Activated T-cell treated with anti-CD3 and anti-CD28 coated beads for 48 hours (primary cell): ENCODE results near the gene CDR2.
A peak's percentile ranks its signal among the peaks of the same experiment; 100 is the strongest.
"Not testable (repeated sequence)": the region's sequence is repeated elsewhere in the genome, so short reads cannot be mapped to it uniquely, and the experiment has no call there.

ENCODE experiments used
- DNase-seq: peaks from one replicate; pipeline ENCODE4 v3.0.0-alpha.2; 2020; ENCODE audit warnings: low read depth

Gene CDR2

DNA sequence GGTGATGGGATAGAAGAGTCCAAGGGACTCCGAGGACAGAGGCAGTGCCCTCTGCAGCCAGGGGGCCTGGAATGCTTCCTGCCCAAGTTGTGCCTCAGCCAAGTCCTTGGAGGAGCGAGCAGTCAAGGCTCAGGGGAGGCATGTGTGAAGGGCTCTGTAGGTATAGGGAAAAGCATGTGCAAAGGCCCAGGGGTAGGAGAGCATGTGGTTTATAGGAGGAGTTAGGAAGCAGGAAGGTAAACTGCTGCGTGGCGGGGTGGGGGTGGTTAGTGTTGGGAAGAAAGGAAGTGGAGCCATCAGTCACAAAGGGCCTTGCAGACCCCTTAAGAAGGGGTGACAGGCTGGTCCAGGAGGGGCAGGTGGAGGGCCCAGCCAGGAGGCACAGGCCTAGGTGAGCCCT lies 70.0 kb downstream of the CDR2 start:
- no peak for DNase-seq

DNA sequence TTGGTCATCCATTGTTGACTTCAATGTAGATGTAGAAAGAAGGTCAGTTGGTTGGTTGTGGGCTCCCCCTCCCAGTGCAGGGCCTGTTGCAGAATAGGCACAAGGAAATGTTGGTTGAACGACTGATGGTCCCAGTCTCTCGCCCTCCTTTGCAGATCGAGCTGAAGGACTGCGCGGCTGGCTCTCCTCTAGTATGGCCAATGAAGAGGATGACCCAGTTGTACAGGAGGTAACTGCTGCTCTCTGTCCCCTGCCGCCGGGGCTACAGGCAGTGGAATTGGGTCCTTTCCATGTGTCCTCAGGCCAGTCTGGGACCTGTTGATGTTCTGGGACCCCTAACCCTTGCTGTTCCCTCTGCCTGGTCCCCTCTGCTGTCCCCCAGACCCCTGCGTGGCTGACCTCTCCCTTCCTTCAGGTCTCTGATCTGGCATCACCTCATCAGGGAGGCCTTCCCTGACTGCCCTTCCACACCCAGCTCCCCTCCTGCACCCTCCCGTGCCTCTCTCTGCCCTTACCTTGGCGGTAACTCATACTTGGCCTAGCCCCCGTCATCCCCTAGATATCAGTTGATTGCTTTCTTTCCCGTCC lies 71.5 kb downstream of the CDR2 start:
- DNase-seq = no peak

DNA sequence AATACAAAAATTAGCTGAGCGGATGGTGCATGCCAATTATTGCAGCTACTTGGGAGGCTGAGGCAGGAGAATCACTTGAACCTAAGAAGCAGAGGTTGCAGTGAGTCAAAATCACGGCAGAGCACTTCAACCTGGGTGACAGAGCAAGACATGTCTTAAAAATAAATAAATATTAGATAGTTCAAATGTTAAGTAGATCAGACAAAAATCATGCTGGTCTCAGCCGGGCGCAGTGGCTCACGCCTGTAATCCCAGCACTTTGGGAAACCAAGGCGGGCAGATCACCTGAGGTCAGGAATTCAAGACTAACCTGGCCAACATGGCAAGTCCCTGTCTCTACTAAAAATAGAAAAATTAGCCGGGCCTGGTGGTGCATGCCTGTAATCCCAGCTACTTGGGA lies 73.0 kb downstream of the CDR2 start:
- DNase-seq = not testable (repeated sequence)

DNA sequence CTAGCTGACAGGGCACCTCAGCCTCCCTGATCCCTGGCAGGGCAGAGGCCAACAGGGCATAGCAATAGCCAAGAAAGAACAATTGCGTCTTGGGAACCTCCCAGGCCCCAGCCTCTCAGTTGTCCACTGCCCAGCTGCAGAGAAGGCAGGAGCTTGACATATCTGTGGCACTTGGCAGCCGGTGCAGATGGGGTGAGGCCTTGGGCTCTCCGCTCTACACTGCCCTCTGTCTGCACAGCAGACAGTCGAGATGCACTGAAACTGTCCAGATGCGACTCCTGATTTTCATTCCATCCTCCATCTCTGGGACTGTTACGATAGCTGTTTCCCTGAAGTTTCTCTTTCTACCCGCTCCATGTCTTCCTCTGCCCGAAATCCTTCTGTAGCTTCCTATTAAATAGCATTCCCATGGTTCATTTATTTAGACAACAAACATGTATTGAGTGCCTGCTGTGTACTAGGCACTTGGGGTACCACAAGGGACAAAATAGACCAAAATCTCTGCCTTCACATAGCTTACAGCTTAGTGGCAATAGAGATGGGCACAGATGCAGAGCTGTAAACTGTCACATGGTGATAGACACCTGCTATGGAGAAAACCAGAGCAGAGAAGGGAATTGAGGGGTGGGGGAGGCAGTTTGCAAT lies 73.9 kb downstream of the CDR2 start:
- DNase-seq = peak; percentile 25

DNA sequence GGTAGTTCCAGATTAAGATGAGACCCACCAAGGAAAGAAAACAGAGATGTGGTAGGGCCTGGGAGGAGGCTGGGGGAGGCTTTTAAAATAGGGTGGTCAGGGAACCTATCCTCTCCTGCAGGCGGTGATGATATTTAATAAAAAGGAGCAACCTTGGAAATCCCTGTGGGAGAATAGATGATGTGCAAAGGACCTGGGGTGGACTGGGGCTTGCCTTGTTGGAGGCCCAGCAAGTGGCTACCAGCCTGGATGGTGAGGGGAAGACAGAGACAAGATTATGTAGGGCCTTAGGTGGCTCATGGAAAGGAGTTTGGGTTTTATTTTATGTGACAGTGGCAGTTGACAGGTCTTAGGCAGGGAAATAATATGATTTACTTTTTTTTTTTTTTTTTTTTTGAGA lies 75.4 kb downstream of the CDR2 start:
- no peak for DNase-seq

DNA sequence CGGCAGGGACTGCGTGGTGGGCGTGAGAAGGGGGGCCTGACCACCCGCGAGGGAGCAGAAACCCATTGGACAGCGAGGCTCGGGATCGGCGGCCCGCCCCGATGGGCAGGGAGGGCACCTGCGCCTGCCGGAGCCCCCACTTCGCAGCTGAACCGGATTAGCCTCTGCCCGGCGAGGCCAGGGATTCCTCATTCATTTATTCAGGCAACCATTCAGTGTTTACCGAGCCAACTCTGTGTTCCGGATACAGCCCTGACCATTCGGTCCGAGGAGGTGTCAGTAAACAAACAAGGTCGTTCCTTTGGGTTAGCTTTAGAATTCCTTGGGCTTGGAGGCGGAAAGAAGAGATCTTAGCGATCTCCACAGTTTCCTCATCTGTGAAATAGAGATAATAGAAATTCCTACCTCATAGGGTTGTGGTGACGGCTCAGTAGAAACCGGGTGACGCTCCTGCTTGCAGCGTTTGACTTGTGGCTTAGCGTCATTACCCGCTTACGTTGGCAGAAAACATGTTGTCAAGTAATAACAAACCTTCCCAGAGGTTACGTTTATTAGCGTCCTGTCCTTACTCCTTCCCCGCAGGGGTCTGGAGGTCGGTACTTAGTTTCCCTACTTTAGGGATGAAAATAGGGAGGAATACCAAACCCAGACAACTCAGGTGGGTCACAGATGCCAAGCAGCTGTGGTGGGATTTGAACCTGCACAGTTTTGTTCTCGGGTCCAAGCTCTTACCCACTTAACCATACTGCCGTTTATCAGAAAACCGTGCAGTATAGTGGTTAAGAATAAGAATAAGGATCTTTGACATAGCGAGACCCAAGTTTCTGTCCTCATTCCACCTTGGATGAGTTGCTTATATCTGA lies 76.3 kb downstream of the CDR2 start:
- peak; percentile 55 for DNase-seq

DNA sequence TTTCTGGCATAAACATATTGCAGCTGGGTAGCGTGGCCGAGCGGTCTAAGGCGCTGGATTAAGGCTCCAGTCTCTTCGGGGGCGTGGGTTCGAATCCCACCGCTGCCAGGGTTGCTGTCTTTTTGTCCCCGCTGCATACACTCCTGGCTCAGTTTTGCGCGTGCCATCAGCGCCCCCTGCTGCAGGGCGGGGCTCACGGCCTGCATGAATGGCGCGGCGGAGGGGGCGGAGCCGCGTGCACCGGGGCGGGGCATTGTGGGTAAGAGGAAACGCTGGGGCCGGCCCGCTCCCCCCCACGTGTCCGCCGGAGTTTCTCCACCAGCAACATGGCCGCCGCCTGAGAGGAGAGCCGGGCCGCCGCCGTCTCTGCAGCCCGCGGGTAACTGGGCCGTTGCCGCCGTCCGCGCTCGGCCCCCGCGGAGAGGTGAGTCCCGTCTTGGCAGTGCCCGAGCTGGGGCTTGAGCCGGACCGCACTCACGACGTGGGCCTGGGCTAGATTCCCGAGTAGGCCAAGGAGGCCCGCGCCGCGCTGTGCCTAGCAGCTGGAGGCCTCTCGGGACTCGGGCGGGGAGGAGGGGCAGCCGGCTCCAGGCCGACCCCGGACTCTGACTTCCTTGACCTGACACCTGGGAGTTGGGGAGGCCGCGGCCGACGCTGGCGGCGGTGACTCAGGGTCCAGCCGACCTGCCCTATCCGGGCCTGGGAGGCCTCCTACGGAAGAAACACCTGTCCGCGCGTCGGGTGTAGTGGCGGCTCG lies 77.1 kb downstream of the CDR2 start, which contains the start of gene POLR3E:
Gene POLR3E, plus strand, starts transcription at position 296 of the 757 bp plus-strand sequence. CDS start 5,560 bp downstream, outside the sequence.
- peak; percentile 100 for DNase-seq

DNA sequence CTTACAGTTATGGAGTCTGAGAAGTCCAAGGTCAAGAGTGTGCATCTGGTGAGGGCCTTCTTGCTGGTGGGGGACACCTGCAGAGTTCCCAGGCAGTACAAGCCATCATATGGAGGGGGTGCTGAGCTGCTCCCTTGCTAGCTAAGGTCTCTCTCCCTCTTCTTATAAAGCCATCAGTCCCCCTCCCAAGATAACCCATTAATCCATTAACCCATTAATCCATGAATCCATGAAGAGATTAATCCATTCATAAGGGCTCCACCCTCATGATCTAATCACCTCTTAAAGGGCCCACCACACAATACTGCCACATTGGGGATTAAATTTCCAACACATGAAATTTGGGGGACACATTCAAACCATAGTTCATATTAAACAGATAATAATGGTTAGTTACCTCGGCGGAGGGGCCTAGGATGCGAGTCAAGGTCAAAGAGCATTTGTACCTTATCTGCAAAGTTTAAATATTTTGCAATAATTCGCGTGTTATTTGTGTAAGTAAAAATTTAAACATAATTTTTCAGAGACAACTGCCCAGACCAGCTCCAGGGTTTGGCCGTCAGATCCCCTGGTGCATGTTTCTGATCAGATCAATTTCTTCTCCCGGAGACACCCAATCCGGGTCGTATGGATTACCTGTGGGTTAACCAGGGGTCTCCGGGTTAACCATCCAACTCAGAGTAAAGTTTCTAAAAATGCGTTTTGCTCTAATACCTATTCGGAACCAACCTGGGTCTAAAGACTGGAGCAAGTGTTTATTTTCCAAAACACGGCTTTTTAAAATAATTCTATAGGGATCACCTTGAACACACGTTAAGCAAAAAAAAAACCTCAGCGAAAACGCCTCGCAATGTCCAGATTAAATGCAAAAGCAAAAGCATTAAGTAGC lies 78.0 kb downstream of the CDR2 start:
- DNase-seq = no peak
